ENCODE measurements around the gene VWCE.
"Not testable (repeated sequence)": the region's sequence is repeated elsewhere in the genome, so short reads cannot be mapped to it uniquely, and the experiment has no call there.

VWCE gene

DNA sequence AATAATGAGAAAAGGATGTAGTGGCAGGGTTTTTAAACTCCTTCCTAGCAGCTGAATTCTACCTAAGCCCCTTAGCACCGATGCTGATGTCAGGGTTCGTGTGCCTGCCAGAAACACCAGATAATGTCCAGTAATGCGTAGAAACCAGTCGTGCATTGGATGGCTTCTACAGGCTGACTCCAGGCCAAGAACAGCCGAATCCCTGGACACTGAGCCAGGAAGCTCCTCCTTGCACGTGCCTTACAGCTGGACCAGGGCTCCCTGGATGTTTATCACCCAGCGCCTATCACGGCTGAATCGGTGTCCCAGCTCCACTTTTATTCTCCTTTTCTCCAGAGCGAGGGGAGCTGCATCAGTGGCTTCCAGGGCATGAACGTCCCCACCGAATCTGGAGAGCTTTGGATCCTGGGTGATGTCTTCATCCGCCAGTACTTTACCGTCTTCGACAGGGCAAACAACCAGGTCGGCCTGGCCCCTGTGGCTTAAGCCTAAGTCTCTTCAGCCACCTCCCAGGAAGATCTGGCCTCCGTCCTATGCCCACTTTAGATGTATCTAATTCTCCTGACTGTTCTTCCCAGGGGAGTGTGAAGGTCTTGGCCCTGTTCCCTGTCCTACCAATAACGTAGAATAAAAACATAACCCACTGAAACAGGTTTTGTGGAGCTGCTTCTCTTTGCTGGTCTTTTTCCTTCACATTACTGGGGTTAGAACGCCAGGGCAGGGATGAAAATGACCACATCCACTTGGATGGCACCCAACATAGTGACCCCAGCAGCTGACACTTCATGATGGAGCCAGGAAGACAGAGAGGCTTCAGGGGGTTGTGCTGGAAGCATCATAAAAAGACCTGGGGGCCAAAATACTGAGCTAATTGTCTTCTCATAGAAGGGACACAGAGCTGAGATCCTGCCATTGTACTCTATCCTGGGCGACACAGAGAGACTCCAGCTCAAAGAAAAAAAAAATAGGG lies 44.0 kb downstream of the VWCE start:
- not testable (repeated sequence) for DNase-seq

GRCh38 chr11:61249201-61249600 lies 45.9 kb downstream of the VWCE start:
- DNase-seq = not testable (repeated sequence)

DNA sequence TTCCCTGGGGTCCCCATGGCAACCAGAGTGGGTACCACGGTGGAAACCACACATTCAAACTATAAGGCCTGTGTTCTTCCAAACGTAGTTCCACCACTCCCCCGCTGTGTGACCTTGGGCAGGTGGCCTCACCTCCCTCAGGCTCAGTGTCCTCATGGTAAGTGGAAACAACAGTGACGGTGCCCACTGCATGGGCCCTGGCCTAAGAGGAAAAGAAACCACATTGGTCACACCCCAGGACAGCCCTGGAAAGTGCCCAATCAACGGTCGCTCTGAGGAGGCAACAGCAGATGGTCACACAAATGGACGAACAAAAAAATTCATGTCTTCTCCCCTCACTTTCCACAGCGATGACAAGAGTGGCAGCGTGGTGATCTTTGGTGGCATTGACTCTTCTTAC lies 47.0 kb downstream of the VWCE start:
- not testable (repeated sequence) for DNase-seq

GRCh38 chr11:61245284-61245964 lies 49.7 kb downstream of the VWCE start:
- DNase-seq = not testable (repeated sequence)

GRCh38 chr11:61241526-61241925 lies 53.6 kb downstream of the VWCE start:
- DNase-seq = not testable (repeated sequence)

- not testable (repeated sequence) for DNase-seq
These were observed 54.2 kb downstream of the VWCE start, which contains the start of gene PGA5 for GRCh38 chr11:61240875-61241274. TSS of gene PGA5 (plus strand) at chr11:61241175. CDS start at chr11:61241227, 52 bp downstream.

DNA sequence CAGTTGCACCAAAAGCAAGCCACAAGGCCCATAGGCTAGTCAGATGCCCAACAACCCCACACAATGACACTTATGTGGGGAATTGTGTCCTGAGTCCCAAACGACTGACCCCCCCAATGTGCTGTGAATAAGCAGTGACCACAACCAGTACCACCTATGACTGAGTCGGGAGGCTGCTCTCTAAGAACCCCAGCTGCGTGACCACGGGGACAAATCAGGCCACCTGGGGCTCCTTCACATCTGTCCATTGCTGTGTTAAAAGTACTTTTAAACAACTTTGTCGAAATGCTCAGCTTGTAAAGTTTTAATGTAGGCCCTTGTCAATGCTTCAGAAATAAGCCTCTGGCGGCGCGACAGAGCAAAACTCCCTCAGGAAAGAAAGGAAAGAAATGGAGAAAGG lies 54.8 kb downstream of the VWCE start:
- not testable (repeated sequence) for DNase-seq

- DNase-seq = not testable (repeated sequence)
These were observed 58.0 kb downstream of the VWCE start for GRCh38 chr11:61237130-61237529.

DNA sequence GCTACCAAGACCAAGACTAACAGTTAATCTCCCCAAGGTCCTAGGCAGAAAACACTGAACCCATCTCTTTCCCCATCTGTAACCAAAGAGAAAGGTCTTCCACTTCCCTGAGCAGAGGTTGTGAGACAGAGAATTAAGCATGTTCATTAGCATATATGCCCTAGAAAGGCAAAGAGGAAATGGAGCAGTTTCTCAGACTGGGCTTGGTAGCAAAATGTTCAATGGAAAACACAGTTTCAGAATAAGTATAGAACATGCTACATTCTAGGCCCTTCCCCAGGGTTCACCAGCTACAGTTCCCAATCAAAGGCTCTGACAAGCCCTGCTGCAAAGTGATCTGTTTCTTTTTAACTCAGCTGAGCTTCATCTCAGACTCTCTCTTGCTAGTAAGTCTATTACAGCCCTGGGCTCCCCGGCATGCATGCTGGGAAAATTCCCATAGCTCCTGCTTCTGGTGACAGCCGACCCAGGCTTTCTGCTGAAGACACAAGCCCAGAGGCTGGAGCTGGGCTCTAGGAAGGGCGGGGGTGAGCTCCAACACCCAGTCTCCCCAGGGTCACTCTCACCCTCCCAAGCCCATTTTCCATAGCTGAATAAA lies 62.5 kb downstream of the VWCE start:
- not testable (repeated sequence) for DNase-seq

GRCh38 chr11:61231585-61231984 lies 63.5 kb downstream of the VWCE start:
- DNase-seq = not testable (repeated sequence)

GRCh38 chr11:61231033-61231432 lies 64.1 kb downstream of the VWCE start:
- not testable (repeated sequence) for DNase-seq

- DNase-seq = not testable (repeated sequence)
These were observed 65.7 kb downstream of the VWCE start for GRCh38 chr11:61229458-61229857.

GRCh38 chr11:61226457-61227137 lies 68.5 kb downstream of the VWCE start:
- DNase-seq = not testable (repeated sequence)

- DNase-seq = not testable (repeated sequence)
These were observed 72.4 kb downstream of the VWCE start for GRCh38 chr11:61222692-61223091.

GRCh38 chr11:61222047-61222446 lies 73.1 kb downstream of the VWCE start, which contains the start of gene PGA4:
TSS of gene PGA4 (plus strand) at chr11:61222347. CDS start at chr11:61222401, 54 bp downstream.
- not testable (repeated sequence) for DNase-seq

GRCh38 chr11:61219016-61219415 lies 76.1 kb downstream of the VWCE start:
- DNase-seq = not testable (repeated sequence)

DNA sequence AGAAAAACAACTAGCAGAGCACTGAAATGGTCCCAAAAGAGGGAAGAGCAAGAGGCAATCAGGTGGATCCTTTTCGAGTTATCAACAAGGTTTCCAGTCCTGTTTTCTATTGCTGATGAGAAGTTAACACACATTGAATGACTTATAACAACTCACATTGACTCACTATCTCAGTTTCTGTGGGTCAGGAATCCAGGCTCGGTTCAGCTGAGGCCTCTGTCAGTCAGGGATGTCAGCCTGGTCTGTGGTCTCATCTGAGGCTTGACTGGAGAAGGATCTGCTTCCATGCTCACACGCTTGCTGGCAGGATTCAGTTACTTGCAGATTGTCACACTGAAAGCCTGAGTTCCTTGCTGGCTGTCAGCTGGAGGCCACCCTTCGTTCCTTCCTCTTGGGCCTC lies 76.8 kb downstream of the VWCE start:
- not testable (repeated sequence) for DNase-seq

DNA sequence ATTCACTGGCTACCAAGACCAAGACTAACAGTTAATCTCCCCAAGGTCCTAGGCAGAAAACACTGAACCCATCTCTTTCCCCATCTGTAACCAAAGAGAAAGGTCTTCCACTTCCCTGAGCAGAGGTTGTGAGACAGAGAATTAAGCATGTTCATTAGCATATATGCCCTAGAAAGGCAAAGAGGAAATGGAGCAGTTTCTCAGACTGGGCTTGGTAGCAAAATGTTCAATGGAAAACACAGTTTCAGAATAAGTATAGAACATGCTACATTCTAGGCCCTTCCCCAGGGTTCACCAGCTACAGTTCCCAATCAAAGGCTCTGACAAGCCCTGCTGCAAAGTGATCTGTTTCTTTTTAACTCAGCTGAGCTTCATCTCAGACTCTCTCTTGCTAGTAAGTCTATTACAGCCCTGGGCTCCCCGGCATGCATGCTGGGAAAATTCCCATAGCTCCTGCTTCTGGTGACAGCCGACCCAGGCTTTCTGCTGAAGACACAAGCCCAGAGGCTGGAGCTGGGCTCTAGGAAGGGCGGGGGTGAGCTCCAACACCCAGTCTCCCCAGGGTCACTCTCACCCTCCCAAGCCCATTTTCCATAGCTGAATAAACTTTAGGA lies 81.3 kb downstream of the VWCE start:
- not testable (repeated sequence) for DNase-seq

DNA sequence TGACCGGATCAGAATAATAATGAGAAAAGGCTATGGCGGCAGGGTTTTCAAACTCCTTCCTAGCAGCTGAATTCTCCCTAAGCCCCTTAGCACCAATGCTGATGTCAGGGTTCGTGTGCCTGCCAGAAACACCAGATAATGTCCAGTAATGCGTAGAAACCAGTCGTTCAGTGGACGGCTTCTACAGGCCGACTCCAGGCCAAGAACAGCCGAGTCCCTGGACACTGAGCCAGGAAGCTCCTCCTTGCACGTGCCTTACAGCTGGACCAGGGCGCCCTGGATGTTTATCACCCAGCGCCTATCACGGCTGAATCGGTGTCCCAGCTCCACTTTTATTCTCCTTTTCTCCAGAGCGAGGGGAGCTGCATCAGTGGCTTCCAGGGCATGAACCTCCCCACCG lies 82.9 kb downstream of the VWCE start:
- not testable (repeated sequence) for DNase-seq

DNA sequence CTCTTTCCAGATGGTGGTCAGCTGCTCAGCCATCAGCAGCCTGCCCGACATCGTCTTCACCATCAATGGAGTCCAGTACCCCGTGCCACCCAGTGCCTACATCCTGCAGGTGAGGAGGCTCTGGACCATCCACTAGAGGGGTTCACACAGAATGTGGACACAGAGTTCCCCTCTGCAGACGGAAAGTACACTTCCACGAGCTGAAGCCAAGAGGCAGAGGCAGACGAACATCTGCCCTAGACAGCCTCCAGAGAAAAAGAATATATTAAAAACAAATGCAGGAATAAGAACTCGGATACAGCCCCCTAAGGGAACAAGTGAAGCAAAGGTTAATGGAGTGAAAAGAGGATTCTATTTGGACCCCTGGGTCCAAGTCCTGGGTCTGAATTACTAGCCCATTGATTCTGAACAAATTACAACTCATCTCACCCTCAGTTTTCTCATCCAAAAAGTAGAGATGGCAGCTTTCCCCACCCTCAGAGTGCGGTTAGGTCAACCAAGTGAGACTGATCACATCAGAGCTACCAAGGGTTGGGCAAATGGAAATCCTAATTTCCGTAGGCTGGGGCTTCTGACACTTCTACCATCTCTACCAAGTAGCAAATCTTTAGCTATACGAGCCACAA lies 83.7 kb downstream of the VWCE start:
- not testable (repeated sequence) for DNase-seq

DNA sequence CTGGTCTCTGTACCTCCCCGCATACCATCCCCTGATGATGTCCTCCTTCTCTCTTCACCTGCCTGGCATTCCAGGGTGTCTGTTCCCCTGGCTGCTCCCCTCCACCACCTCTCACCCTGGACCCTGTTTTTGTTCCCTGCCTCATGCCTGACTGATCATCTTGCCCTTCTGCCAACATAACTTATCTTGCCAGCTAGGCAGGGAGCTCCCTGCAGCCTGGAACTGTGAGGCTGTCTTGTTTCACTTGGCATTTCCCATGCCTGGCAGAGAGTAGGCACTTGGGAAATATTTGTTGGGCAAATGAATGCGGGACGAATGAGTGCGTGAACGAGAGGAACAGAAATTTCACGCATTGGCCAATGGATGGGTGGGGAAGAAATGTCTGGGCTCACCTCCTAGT lies 84.5 kb downstream of the VWCE start:
- not testable (repeated sequence) for DNase-seq

Measured in Kasumi-1 (cell line).